Stimulated activated CD4-positive, alpha-beta T cell treated with anti-CD3 and anti-CD28 coated beads, Interleukin-1b, Interleukin-23, amount 100 ng/mL, for 1 hour (primary cell): Measurements from ENCODE around the gene C21orf58.
A peak's percentile ranks its signal among the peaks of the same experiment; 100 is the strongest.
"Not testable (repeated sequence)": the region's sequence is repeated elsewhere in the genome, so short reads cannot be mapped to it uniquely, and the experiment has no call there.

Experiments used
- DNase-seq, 2 donors: peaks; one replicate each; pipeline ENCODE4 v3.0.0-alpha.2; 2020; ENCODE audit warnings: low read depth in 2 of 2

The C21orf58 gene

GRCh38 chr21:46323710-46324389, at the start of gene C21orf58, which contains the start of gene PCNT:
TSS of gene C21orf58 (minus strand) at chr21:46323870. CDS start at chr21:46322738, 1,132 bp downstream.
TSS of gene PCNT (plus strand) at chr21:46324156. CDS start at chr21:46324229, 73 bp downstream.
- peak; percentile 92 to 96 for DNase-seq

GRCh38 chr21:46372947-46373346, 49.3 kb upstream of the C21orf58 start:
- DNase-seq, result not testable (repeated sequence)

GRCh38 chr21:46372014-46372485, 48.4 kb upstream of the C21orf58 start:
- no peak for DNase-seq

GRCh38 chr21:46371204-46372013, 47.7 kb upstream of the C21orf58 start:
- no peak for DNase-seq

DNA sequence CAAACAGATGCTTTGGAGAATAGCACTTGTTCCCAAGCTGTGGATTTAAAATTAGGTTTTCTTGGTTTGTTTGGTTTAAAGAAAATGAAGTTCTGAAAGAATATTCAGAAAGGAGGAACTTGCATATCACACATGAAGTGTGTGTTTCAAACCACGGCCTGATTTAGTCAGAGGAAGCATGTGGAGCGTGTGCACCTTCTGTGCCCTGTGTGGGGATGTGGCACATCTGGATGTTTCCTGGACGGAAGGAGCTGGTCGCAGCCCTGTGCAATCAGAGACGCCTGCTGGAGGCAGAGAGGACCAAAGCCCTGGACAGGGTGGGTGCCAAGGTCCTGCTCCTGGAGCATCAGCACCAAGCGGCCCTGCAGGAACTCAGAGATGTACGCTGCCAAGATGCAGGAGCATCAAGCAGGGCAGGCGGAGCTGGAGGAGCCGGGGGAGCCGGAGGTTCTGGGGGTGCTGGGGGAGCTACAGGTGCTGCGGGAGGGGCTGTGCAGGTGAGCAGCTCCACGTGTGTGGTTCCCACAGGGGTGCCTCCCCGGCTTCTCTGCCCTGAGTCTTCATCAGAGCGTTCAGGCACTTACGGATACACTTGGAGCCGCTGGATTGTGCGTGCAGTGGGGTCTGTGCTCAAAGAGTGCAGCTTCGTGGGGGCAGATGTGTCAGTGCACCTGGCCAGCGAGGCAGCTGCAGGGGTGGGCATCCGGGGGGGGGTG, 46.0 kb upstream of the C21orf58 start:
- DNase-seq, result no peak

GRCh38 chr21:46368533-46369285, 45.0 kb upstream of the C21orf58 start:
- no peak for DNase-seq

GRCh38 chr21:46366966-46367365, 43.3 kb upstream of the C21orf58 start:
- no peak for DNase-seq

GRCh38 chr21:46366561-46366960, 42.9 kb upstream of the C21orf58 start:
- no peak for DNase-seq

DNA sequence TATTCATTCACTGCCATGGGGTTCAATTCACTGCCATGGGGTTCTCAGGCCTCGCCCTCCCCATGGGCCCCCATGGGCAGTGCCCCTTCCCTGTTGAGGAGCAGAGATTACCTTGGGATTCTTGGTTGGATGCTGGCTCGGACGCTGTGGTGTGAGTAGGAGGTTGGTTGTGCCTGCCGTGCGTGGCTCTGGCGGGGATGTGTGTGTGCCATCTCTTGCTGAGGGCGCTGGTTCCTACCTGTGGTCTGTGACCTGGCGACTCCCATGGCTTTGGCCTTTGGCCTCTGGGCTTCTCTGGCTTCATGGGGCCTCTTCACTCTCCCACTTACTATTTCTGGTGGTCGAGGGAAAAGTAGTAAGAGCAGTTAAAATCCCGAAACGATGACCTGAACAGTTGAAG, 42.4 kb upstream of the C21orf58 start:
- no peak for DNase-seq

DNA sequence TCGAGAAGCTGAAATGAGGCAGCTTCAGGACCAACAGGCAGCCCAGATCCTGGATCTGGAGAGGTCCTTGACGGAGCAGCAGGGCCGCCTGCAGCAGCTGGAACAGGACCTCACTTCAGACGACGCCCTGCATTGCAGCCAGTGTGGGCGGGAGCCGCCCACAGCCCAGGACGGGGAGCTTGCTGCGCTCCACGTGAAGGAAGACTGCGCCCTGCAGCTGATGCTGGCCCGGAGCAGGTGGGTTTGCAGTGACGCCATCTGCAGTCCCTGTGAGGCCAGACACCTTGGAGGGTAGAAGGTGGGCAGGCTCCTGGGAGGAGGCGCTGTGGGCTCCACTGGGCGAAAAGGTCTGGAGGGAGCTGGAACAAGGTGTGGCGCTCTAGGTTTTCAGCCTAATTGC, 40.0 kb upstream of the C21orf58 start:
- no peak for DNase-seq

DNA sequence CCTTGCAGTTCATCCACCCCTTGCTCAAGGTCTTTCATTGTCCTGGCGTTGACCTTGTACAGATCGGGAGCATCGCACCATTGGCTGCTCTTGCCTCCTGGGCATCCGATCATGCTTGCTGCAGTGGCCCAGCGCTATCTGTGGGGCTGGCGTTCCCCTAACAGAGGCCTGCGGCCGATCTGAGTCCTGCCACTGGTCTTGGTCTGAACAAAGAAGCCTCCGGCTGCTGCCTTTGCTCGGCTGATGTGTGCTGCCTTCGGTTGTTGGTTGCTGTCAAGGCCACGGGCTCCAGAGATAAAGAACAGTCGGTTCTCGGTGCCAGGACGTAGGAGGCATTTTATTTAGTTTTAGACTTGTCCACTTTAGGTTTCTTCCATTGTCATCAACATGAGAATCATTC, 39.3 kb upstream of the C21orf58 start:
- no peak for DNase-seq

DNA sequence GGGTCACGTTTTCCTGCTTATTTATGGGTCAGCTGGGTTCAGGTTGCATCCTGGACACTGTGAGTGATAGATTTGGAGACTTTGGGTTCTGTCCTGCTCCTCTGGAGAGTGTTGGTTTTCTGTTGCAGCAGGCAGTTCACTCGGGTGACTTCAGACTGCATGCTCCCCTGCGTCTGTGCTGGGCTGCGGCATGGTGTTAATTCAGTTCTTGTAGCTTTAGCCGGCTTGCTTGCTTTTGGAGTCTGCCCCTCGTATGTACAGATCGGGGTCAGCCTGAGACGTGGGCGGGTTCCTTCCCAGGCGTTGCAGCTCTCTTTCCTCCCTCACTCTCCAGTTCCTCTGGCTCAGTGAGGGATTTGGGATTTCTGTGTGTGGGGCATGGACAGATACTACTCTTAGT, 38.3 kb upstream of the C21orf58 start:
- DNase-seq, result no peak

DNA sequence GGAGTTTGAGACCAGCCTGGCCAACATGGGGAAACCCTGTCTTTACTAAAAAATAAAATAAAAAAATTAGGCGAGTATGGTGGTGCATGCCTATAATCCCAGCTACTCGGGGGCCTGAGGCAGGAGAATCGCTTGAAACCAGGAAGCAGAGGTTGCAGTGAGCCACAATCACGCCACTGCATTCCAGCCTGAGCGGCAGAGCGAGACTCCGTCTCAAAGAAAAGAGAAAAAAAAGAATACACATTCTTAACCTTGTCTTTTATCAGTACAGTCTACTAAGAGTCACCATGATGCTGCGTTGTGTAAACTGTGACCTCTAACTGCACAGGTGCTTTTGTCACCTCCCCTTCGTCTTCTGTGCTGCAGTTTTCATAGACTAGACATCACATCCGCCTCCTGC, 37.5 kb upstream of the C21orf58 start:
- DNase-seq, result no peak

DNA sequence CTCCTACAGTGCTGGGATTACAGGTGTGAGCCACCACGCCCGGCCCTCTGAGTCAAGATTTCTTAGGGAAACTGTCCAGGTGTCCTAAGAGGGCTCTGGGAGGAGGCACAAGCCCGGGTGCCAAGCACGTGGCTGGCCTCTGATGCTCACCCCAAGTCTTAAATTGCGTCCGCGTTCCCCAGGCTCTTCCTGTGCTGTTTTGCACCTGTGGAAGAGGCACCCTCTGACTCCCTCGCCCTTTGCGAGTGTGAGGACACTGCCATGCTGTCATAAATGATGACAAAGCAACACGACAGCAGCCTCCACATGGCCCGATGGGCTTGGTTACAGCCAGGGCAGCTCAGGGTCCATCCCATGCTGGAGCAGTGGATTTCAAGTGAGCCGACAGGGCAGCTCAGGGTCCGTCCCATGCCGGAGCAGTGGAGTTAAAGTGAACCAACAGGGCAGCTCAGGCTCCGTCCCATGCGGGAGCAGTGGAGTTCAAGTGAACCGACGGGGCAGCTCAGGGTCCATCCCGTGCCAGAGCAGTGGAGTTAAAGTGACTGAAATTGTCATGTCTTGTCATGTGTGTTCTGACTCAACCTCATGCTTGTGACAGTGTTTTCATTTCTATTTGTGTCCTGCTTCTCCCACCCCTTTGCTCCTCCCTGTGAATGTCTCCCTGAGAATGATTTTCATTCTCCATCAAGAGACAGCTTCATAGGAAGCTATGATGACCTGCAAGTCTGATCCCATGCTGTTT, 34.2 kb upstream of the C21orf58 start:
- DNase-seq, result no peak

- DNase-seq, result no peak
Observed at GRCh38 chr21:46357335-46357604, 33.6 kb upstream of the C21orf58 start.

DNA sequence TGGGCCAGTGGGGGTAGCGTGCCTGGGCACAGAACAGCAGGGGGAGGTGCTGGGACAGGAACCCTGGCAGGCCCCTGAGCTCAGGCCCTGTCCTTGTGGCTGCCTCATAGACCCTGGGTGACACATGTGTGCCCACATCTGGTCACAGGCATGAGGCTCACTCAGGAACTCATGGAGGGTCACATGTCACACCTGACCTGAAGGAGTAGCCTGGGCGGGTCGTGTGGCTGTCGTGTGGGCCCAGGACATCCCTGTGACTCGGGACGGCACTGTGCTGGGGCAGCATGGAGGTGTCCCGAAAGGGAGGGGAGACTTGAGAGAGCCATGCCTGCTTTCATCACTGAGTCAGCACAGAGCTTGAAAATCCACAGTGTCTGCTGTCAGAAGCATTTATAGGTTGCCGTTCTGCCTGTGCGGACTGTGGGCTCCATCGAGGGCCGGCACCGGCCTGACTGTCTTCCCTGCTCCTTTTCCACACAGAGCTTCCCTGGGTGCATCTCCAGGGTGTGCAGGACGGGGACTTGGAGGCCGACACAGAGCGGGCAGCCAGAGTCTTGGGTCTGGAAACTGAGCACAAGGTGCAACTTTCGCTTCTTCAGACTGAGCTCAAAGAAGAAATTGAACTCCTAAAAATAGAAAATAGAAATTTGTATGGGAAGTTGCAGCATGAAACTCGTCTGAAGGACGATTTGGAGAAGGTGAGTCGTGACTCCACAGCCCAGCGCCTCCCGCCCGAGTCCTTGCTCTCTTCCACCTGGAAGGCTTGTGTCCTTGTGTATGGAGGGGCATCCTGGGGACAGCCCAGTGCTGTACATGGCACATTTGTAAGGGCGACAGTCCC, 33.0 kb upstream of the C21orf58 start:
- no peak for DNase-seq

DNA sequence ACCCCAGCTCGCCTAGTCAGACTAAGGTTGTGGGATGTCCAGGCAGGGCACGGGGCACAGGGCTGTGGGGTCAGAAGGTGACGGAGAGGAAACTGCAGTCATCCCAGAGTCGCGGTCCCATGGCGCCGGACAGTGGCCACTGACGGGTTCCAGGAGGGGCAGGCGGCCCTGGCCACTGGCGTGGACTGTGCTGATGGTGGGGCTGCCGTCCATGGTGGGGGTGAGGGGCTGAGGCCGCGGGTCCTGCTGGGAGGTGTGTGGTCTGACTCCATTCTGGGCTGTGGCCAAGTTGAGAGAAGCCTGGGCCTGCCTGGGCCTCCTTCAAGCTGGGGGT, 32.3 kb upstream of the C21orf58 start:
- no peak for DNase-seq

DNA sequence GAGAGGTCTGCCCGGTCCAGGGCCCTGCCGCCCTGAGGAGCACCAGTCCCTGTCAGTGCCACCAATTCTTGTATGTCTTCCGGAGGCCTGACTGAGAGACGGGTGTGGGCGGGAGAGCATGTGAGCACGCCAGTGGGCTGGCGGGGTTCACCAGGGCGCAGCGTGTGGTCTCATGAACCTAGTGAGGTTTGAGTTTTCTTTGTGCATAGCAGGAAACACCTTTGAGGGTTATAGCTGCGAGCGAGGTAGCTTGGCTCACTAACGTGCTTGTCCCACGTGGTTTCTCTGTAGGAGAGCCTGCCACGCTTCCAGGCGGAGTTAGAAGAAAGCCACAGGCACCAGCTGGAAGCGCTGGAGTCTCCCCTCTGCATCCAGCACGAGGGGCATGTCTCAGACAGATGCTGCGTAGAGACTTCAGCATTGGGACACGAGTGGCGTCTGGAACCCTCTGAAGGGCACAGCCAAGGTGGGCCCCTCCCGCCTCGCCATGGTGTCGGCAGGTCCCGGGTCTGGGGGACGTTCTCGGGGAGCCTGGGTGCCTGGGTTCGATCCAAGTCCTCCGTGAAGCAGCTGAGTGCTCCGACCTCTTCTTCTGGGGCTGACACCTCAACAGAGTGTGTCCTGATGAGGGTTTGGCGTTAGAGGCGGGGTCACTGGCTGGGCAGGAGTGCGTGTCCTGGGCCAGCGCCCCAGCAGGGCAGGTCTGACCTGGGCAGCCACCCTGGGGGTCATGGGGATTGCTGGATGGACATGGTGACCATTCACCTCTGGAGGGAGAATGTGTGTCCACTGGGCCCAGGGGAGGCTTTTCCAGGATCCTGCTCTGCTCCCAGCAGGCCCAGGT, 31.7 kb upstream of the C21orf58 start:
- no peak for DNase-seq

DNA sequence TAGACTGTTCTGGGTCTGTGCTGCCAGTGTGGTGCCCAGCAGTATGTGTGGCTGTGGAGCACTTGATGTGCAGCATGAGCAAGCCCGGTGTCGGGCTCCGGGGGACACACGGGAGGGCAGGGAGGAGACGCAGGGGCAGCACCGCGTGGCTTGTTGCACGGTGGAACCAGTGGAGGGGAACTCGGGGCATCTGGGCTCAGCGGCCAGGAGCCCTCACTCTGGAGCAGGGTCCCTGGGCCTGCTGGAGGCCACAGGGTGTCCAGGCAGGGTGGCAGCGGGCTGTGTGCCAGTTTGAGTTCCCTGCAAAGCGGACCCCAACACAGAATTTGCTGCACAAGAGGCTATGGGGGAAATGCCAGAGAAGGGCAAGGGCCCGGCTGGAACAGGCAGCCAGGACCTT, 30.8 kb upstream of the C21orf58 start:
- DNase-seq, result no peak
